Right renal pelvis (tissue), 4 donors: Measurements from ENCODE around the gene RASSF5. TPM values are rescaled to one million over a fixed set of nuclear protein-coding genes. Genes with fewer than 3 reads are reported as not detected.
"Not testable (repeated sequence)": the region's sequence is repeated elsewhere in the genome, so short reads cannot be mapped to it uniquely, and the experiment has no call there.

ENCODE experiments used
- DNase-seq, 4 donors: peaks; one replicate each; pipeline ENCODE4 v3.0.0-alpha.2; 2013; ENCODE audit warnings: low read depth in 4 of 4, low spot score in 3 of 4, missing footprints in 1 of 4
- polyA plus RNA-seq, 4 donors: library from polyadenylated mRNA; unstranded; fragments of 120-200 nt; gene quantifications; one replicate each; pipeline ENCODE4 v1.2.1, GENCODE V29; 2013; ENCODE audit not compliant: insufficient read length in 4 of 4

The RASSF5 gene
- polyA plus RNA-seq, 4 donors = 5.0 to 7.0 (median 5.3) TPM

DNA sequence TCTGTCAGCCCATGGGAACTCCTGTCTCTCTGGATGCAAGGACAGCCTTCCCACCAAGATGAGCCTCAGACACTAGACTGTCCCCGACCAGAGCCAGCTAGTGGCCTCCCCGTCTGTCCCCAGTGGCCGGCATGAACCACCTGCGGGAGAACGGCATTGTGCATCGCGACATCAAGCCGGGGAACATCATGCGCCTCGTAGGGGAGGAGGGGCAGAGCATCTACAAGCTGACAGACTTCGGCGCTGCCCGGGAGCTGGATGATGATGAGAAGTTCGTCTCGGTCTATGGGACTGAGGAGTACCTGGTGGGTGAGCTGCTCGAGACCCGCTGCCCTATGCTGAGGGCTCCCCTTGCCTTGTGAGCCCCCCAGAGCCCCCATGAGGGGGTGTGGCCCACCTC lies 31.3 kb upstream of the RASSF5 start:
- DNase-seq = no peak

DNA sequence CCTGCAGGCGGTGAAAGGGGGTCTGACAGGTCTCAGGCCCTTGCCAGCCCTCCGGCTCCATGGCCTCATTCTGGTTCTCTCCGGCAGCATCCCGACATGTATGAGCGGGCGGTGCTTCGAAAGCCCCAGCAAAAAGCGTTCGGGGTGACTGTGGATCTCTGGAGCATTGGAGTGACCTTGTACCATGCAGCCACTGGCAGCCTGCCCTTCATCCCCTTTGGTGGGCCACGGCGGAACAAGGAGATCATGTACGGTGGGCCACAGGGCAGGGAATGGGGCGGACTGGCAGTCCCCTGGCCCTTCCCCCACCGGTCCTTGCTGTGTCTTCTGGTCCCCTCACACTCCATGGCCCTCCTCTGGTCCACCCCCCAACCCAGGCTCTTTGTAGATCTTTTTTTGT lies 30.7 kb upstream of the RASSF5 start:
- DNase-seq = no peak

DNA sequence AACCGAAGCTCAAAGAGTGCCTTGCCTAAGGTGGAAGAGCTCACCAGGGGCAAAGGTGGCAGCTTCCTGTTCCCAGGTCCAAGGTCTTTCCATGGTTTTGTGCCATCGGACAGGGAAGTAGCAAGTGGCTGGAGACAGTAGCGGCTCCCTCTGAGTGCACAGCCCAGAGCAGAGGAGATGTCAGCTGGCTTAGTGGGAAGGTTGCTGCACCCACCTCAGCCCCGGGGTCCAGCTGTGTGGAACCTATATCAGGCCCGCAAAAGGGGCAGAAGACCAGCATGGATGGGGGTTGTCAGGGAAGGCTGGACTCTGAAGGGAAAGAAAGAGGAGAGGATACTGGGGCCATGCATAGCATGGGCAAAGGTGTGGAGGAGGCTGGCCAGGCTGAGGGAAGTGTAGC lies 30.2 kb upstream of the RASSF5 start:
- no peak for DNase-seq

DNA sequence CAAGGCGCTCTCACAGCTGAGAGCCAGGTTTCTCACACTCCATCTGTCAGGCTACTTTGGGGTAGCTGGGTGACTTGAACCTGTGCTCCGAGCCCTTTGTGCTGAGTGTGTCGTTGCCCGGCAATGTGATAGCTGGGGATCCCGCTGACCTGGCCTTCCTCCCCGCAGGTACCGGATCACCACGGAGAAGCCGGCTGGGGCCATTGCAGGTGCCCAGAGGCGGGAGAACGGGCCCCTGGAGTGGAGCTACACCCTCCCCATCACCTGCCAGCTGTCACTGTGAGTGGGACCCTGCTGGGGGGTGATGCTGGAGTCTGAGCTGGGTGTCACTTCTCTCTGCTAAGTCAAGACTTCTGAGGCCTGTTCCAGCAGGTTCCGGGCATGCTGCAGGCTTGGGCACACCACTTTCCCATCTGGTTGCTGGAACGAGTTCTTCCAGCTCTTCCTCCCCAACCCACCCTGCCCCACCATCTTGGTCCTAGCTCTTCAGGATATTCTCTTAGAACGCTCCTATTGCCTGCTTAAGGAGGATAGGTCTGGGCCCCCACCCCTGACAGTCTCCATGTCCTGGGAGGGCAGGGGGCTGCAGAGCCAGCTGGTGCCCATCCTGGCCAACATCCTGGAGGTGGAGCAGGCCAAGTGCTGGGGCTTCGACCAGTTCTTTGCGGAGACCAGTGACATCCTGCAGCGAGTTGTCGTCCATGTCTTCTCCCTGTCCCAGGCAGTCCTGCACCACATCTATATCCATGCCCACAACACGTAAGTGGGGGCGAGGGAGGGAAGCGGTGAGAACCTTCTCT lies 29.6 kb upstream of the RASSF5 start:
- no peak for DNase-seq

DNA sequence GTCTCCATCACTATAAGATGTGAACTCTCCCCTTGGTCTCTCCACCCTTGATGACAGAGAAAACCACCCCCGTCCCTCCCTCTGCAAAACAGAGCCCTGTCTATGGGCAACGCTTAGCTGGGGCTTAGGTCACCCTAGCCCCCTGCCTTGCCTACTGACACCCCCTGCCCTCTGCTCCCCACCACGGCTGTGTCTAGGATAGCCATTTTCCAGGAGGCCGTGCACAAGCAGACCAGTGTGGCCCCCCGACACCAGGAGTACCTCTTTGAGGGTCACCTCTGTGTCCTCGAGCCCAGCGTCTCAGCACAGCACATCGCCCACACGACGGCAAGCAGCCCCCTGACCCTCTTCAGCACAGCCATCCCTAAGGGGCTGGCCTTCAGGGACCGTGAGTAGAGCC lies 28.6 kb upstream of the RASSF5 start:
- no peak for DNase-seq

DNA sequence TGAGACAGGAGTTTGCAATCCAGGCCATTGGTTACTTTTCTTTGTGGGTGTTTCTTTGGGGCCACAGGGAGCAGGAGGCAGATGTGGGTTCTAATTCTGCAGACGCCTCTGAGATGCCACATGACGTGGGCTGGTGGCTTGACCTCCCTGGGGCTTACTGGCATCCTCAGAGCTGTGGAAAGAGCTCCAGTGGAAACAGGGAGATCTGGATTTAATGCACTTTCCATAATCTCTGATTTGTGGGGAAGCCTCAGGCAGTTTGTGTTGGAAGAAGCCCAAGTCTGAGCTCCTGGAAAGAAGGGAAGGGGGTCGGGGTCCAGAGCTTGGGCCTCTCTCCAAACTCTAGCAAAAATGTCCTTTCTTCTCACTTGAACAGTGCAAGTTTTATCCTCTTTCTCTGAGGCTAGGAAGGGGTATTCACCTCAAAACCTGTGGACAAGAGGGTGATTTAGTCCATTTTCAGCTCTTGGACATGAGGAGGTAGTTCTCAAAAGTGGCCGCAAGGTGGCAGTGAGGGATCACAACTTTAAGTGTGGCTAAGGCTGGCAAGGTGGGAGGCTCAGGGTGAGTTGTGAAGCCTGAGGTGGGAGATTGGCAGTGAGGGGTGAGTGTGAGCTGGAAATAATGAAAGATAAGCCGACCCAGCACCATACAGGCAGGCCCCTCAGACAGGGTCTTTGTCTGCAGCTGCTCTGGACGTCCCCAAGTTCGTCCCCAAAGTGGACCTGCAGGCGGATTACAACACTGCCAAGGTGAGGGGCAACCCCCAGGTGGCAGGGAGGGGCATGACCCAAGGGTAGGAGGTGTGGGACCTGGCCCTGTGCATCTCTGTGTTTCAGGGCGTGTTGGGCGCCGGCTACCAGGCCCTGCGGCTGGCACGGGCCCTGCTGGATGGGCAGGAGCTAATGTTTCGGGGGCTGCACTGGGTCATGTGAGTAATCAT lies 27.9 kb upstream of the RASSF5 start:
- peak in 2 of 4 donors; percentile 71 to 80 for DNase-seq

DNA sequence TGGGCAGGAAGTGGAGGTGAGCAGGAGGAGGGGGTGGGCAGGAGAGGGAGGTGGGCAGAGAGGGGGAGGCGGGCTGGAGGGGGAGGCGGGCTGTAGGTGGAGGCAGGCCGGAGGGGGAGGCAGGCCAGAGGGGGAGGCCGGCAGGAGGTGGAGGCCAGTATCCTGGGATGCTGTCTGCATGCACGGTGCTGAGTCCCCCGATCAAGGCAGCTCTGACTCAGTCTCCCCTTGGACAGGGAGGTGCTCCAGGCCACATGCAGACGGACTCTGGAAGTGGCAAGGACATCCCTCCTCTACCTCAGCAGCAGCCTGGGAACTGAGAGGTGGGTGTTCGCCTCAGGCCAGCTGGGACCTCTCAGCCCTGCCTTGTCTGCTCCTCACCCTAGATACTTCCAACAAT lies 27.1 kb upstream of the RASSF5 start:
- DNase-seq = no peak

DNA sequence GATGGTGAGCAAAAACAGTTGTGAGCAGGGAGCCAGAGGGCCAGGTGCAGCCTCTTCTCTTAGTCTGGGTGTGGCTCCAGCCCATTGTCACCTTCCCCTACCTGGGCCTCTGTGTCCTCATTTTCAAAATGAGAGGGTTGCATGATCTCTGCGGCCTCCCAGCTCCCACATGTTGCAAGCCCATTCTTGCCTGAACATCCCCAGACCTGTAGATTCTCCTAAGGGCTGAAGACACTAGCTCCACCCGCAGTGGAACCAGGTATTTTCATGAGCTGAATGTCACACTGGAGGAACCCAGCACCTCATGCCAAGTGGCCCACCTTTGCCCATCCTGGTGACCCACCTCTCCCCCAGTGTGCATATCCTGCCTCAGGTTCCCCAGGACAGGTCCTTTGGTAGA lies 24.7 kb upstream of the RASSF5 start:
- no peak for DNase-seq

DNA sequence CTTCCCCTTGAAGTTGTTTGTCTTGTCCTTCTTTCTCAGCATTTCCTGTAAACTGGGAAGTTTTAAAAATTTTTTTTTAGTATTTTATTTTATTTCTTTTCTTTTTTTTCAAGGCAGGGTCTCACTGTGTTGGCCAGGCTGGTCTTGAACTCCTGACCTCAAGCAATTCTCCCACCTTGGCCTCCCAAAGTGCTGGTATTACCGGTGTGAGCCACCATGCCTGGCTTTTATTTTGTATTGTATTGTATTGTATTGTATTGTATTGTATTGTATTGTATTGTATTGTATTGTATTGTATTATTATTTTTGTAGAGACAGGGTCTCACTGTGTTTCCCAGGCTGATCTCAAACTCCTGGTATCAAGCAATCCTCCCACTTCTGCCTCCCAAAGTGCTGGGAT lies 23.5 kb upstream of the RASSF5 start:
- not testable (repeated sequence) for DNase-seq

DNA sequence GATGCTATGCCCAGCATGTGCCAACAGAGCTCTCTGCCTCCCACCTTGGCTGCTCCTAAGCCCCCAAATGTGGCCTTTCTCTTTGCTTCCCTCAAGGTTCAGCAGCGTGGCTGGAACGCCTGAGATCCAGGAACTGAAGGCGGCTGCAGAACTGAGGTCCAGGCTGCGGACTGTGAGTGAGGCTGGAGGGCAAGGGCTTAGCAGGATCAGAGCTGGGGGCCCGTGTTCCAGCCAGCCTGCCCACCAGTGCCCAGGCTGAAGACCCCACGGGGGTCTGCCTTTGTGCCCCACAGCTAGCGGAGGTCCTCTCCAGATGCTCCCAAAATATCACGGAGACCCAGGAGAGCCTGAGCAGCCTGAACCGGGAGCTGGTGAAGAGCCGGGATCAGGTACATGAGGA lies 22.4 kb upstream of the RASSF5 start:
- no peak for DNase-seq

DNA sequence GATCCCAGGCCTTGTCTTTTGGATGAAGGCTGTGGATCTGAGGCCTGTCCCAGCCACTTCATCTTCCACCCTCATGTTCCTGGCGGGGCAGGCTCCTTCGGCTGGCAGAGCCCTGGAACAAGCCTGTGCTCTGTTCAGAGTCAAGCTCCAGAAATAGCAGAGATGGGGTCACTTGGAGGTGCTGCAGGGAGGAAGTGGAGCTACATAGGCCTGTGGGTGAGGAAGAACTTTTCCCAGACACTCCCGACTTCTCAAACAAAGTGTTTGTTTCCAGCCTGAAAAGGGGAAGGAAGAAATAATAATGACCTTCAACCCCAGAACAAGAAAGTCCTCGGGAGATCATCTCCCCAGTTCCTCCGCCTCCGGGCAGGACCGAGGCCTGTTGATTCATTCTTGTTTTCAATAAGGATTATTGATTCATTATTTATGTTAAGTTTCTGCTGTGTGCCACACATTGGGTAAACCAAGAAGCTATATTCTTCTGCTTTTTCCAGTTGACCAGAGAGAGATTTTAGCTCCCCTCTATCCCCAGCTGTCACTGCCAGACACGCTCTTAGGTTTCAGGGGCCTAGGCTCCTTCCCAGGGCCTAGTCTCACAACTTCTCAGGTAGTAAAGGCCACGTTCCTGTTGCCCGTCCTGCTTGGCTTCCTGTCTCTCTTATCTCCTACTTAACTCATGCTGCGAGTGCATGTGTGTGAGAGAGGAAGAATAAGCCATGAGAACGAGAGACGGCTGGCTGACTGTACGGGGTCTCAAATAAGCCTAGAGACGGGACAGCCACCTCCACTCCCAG lies 20.1 kb upstream of the RASSF5 start:
- DNase-seq = no peak

DNA sequence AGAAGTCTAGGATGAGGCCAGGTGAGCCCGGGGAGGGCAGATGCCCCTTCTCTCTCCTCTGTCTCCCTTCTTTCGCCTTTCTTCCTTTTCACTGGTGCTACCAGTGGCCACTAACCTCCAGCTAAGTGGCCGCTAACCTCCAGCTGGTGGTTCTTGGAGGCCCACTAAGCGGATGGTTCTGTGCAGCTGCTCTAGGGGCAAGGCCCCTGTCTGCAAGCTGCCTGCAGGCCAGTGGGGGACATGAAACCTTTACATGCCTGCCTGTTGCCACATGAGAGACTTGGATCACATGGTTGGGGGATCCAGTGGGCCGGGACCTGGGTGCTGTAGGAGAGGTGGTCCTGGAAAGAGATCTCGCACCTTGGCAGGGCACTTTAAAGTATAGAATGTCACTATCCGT lies 19.4 kb upstream of the RASSF5 start:
- DNase-seq = no peak

DNA sequence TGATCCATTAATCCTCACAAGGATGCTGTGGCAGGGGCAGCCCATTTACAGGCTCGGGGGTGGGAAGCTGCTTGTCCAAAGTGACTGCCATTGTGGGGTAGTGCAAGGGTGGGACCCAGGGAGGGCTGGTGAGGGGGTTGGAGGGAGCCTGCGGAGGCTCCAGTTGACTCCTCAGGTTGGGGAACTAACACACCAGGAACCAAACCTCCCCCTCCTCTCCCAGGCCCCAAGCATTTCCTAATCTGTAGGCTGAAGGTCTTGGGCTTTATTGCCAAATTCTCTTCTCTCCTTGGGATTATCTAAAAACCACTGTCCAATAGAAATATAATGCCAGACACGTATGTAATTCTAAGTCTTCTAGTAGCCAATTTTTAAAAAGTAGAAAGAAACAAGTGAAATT lies 18.9 kb upstream of the RASSF5 start:
- DNase-seq = no peak

DNA sequence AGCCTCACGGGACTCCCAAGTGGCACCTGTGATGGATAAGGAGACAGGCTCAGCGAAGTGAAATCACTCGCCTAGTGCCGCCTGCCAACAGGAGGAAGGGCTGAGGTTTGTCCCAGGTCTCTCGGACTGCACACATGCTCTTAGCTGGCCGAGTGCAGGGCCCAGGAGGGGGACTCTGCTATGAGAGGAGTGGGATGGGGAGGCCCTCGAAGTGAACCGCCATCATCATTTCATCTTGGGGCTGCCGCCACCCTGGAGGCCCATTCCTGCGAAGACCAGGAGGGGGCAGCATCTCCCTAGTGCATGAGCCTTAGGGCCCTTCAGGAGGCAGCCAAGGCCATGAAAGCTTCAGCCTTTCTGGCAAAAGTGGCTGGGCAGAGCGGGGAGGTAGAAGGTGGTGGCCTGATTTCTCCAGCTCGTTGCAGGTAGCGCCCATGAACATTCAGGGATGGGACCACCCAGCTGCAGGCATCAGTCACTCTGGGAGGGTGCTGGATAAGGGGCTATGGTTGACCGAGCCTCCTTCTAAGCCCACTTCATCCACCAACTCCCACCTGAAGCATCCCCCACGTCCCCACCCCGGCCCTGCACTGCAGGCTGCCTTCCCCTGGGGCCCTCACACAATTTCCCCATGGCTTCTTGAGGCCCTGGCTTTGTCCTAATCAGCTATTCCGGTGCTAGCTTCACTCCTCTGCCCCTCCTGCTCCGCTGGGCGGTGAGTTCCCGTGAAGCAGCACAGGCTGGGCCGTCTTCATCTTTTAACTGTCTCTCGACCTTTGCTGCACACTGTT lies 17.2 kb upstream of the RASSF5 start:
- DNase-seq = peak in 1 of 4 donors; percentile 64

DNA sequence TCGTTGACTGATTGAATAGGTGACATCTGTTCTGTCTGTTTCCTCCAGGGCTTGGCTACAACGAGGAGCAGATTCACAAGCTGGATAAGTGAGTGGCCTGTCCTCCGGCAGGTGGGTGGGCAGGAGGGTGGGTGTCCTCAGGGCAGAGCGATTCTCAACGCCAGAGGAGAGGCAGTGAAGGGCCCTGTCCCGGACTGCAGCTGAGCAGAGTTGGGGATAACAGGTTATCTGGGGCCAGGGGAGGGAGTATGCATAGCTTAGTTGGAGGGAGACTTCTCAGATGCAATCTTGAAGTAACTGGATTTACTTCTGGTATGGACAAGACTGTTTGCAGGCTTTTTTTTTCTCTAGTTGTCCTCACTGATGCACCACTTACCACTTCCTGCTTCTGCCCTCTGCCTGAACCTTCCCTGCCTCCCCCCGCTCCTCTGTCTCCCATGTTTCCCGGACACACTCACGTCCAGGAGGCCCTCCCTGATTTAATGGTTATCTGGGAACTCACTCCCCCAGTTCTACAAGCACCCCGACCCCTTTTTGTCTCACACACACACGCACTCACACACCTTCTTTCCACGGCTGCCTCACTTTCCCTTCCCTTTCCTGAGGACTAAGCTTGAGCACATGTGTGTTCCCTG lies 16.4 kb upstream of the RASSF5 start:
- no peak for DNase-seq

DNA sequence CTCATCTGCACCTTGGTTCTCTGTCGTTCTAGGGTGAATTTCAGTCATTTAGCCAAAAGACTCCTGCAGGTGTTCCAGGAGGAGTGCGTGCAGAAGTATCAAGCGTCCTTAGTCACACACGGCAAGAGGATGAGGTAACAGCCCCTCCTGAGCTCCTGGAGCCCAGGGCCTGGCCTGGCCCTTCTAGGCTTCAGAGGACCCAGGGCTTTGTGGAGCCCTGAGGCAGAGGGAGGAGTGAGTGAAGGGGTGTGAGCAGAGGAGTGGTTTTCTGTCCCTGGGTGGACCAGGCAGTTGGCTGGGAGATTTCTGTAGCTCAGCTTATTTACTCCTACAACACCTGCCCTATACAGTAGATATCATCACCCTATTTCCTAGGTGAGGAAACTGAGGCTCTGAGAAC lies 15.7 kb upstream of the RASSF5 start:
- no peak for DNase-seq

DNA sequence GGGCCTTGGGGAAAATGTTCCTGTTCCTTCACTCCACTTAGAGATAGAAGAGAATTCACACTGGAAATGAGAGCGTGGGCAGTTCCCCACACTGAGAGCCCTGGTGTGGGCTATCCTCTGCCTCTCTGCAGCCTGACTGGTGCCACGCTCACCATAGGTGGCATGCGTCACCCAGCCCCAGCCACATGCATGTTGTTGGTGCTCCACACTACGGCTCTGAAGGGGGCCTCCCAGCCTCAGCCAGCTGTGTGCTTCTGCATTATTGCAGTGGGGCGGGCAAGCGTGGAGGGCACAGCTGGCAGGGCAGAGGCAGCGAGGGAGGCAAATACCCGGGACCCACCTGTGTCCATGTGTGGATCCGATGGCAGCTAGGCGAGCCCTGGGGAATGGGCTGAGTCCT lies 14.7 kb upstream of the RASSF5 start:
- DNase-seq = no peak

DNA sequence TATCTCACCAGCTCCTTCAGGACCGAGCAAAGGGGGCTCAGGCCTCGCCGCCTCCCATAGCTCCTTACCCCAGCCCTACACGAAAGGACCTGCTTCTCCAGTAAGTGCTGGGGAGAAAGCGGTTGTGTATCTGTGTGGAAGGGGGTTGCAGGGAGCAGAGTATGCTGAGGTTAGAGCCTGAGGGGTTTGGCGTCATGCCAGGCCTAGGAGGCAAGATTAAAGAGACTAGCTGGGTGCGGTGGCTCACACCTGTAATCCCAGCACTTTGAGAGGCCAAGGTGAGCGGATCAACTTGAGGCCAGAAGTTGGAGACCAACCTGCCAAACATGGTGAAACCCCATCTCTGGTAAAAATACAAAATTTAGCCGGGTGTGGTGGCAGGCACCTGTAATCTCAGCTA lies 14.1 kb upstream of the RASSF5 start:
- no peak for DNase-seq

DNA sequence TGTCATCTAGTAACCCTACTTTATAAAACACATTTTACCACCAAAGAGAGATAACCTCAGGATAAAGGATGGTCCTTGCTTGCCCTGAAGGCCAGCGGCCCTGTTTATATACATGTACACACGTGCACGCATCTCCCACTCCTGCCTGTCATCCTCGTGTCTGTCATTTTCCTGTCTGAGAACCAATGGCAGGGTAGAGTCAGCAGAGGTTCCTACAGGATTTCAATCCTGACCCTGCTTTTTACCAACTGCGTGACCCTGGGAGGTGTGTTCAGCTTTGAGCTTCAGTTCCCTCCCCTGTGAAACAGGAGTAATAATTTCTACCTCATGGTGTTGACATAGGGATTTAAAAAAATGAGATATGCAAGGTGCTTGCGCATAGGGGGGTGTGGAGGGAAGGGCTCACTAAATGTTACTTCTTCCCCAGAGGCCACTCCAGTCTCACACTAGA lies 12.3 kb upstream of the RASSF5 start:
- no peak for DNase-seq
